GM23338 (cell line): ENCODE measurements around the gene TTLL13.

ENCODE experiments used
- CREB1 ChIP-seq: fragments of 250-450 bp; sonication (Bioruptor Pico); IDR thresholded peaks from 2 replicates; pipeline ENCODE4 v1.5.0; 2020; ENCODE audit warnings: low read depth, mild to moderate bottlenecking, moderate library complexity
- EZH2 ChIP-seq: fragments of 200-600 bp; sonication (generic); IDR thresholded peaks from one replicate; pipeline ENCODE4 v1.8.0; 2017; ENCODE audit warnings: antibody characterized with exemption, mild to moderate bottlenecking, low read depth; ENCODE audit not compliant: unreplicated experiment
- EZH2phosphoT487 ChIP-seq: fragments of 200-600 bp; sonication (generic); IDR thresholded peaks from one replicate; pipeline ENCODE4 v1.8.1; 2018; ENCODE audit warnings: antibody characterized with exemption; ENCODE audit not compliant: unreplicated experiment
- JUNB ChIP-seq: IDR thresholded peaks from one replicate; pipeline ENCODE4 v1.6.1; 2016; ENCODE audit warnings: antibody characterized with exemption; ENCODE audit not compliant: unreplicated experiment
- NANOG ChIP-seq: IDR thresholded peaks from 2 replicates; pipeline ENCODE4 v1.6.1; 2016; ENCODE audit warnings: antibody characterized with exemption, borderline replicate concordance
- POLR2AphosphoS5 ChIP-seq: IDR thresholded peaks from 2 replicates; pipeline ENCODE4 v1.6.1; 2016; ENCODE audit warnings: antibody characterized with exemption, low read depth
- ZNF114 ChIP-seq: fragments of 250-450 bp; sonication (Bioruptor Pico); IDR thresholded peaks from 2 replicates; pipeline ENCODE4 v1.5.0; 2020; ENCODE audit warnings: mild to moderate bottlenecking, moderate library complexity
- ZNF331 ChIP-seq: fragments of 250-450 bp; sonication (Bioruptor Pico); IDR thresholded peaks from 2 replicates; pipeline ENCODE4 v1.5.0; 2020; ENCODE audit warnings: low read depth, mild to moderate bottlenecking, moderate library complexity
- TF ChIP-seq, protein P1 (sequence below), 2 experiments: fragments of 200-600 bp in 1 of 2; sonication (generic) in 1 of 2; conservative IDR thresholded peaks; 2 replicates each; pipeline versions ENCODE4 v1.5.1 to v1.6.1; 2016 to 2017; ENCODE audit warnings: antibody characterized with exemption in 2 of 2, low read depth in 2 of 2, mild to moderate bottlenecking in 2 of 2, moderate library complexity in 1 of 2
- TF ChIP-seq, protein P2 (sequence below): IDR thresholded peaks from one replicate; pipeline ENCODE4 v1.6.1; 2018; ENCODE audit warnings: antibody characterized with exemption; ENCODE audit not compliant: unreplicated experiment
- TF ChIP-seq, protein P3 (sequence below): IDR thresholded peaks from 2 replicates; pipeline ENCODE4 v1.6.1; 2016; ENCODE audit warnings: antibody characterized with exemption

GRCh38 chr15:90217671-90218394 lies 31.5 kb upstream of the TTLL13 start:
- TF ChIP-seq, protein P1, sequence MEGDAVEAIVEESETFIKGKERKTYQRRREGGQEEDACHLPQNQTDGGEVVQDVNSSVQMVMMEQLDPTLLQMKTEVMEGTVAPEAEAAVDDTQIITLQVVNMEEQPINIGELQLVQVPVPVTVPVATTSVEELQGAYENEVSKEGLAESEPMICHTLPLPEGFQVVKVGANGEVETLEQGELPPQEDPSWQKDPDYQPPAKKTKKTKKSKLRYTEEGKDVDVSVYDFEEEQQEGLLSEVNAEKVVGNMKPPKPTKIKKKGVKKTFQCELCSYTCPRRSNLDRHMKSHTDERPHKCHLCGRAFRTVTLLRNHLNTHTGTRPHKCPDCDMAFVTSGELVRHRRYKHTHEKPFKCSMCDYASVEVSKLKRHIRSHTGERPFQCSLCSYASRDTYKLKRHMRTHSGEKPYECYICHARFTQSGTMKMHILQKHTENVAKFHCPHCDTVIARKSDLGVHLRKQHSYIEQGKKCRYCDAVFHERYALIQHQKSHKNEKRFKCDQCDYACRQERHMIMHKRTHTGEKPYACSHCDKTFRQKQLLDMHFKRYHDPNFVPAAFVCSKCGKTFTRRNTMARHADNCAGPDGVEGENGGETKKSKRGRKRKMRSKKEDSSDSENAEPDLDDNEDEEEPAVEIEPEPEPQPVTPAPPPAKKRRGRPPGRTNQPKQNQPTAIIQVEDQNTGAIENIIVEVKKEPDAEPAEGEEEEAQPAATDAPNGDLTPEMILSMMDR (conservative IDR thresholded peaks at IDR 0.05; ENCODE audit: low read depth in 2 of 2): no peak
- TF ChIP-seq ZNF114 (CRISPR knock-in tag): no peak
- TF ChIP-seq POLR2AphosphoS5: no peak
- no peak for TF ChIP-seq EZH2phosphoT487
- TF ChIP-seq CREB1 (CRISPR knock-in tag): no peak
- no peak for TF ChIP-seq EZH2
- TF ChIP-seq NANOG: no peak
- TF ChIP-seq, protein P2, sequence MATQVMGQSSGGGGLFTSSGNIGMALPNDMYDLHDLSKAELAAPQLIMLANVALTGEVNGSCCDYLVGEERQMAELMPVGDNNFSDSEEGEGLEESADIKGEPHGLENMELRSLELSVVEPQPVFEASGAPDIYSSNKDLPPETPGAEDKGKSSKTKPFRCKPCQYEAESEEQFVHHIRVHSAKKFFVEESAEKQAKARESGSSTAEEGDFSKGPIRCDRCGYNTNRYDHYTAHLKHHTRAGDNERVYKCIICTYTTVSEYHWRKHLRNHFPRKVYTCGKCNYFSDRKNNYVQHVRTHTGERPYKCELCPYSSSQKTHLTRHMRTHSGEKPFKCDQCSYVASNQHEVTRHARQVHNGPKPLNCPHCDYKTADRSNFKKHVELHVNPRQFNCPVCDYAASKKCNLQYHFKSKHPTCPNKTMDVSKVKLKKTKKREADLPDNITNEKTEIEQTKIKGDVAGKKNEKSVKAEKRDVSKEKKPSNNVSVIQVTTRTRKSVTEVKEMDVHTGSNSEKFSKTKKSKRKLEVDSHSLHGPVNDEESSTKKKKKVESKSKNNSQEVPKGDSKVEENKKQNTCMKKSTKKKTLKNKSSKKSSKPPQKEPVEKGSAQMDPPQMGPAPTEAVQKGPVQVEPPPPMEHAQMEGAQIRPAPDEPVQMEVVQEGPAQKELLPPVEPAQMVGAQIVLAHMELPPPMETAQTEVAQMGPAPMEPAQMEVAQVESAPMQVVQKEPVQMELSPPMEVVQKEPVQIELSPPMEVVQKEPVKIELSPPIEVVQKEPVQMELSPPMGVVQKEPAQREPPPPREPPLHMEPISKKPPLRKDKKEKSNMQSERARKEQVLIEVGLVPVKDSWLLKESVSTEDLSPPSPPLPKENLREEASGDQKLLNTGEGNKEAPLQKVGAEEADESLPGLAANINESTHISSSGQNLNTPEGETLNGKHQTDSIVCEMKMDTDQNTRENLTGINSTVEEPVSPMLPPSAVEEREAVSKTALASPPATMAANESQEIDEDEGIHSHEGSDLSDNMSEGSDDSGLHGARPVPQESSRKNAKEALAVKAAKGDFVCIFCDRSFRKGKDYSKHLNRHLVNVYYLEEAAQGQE: no peak
- no peak for TF ChIP-seq JUNB
- TF ChIP-seq, protein P3, sequence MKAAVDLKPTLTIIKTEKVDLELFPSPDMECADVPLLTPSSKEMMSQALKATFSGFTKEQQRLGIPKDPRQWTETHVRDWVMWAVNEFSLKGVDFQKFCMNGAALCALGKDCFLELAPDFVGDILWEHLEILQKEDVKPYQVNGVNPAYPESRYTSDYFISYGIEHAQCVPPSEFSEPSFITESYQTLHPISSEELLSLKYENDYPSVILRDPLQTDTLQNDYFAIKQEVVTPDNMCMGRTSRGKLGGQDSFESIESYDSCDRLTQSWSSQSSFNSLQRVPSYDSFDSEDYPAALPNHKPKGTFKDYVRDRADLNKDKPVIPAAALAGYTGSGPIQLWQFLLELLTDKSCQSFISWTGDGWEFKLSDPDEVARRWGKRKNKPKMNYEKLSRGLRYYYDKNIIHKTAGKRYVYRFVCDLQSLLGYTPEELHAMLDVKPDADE: no peak
- no peak for TF ChIP-seq ZNF331 (CRISPR knock-in tag)
